HG03139 (cell line): ENCODE data around the gene INPP5D.
A peak's percentile ranks its signal among the peaks of the same experiment; 100 is the strongest.
"Not testable (repeated sequence)": the region's sequence is repeated elsewhere in the genome, so short reads cannot be mapped to it uniquely, and the experiment has no call there.

ENCODE experiments used
- ATAC-seq: cut with Tn5 transposase; IDR thresholded peaks from one replicate; pipeline ENCODE4 v1.9.1; 2021; ENCODE audit not compliant: unreplicated experiment

The INPP5D gene

GRCh38 chr2:233115741-233116140 lies 55.6 kb downstream of the INPP5D start:
- ATAC-seq: no peak

- ATAC-seq: no peak
Observed at GRCh38 chr2:233116946-233117345, 56.8 kb downstream of the INPP5D start.

- ATAC-seq: no peak
Observed at GRCh38 chr2:233117351-233117750, 57.2 kb downstream of the INPP5D start.

GRCh38 chr2:233117811-233118647 lies 57.9 kb downstream of the INPP5D start:
- no peak for ATAC-seq

- ATAC-seq: no peak
Observed at GRCh38 chr2:233118648-233119000, 58.5 kb downstream of the INPP5D start.

- no peak for ATAC-seq
Observed at GRCh38 chr2:233119123-233119522, 59.0 kb downstream of the INPP5D start.

- no peak for ATAC-seq
Observed at GRCh38 chr2:233119806-233120205, 59.7 kb downstream of the INPP5D start.

- no peak for ATAC-seq
Observed at GRCh38 chr2:233120459-233120858, 60.3 kb downstream of the INPP5D start.

- no peak for ATAC-seq
Observed at GRCh38 chr2:233121856-233122255, 61.7 kb downstream of the INPP5D start.

- no peak for ATAC-seq
Observed at GRCh38 chr2:233122541-233122940, 62.4 kb downstream of the INPP5D start.

- not testable (repeated sequence) for ATAC-seq
Observed at GRCh38 chr2:233123576-233123975, 63.4 kb downstream of the INPP5D start.

GRCh38 chr2:233124421-233125080 lies 64.4 kb downstream of the INPP5D start:
- peak; percentile 84 for ATAC-seq

- ATAC-seq: no peak
Observed at GRCh38 chr2:233125455-233126065, 65.4 kb downstream of the INPP5D start.

GRCh38 chr2:233129351-233129978 lies 69.3 kb downstream of the INPP5D start:
- ATAC-seq: no peak

GRCh38 chr2:233130024-233130423 lies 69.9 kb downstream of the INPP5D start:
- ATAC-seq: no peak

GRCh38 chr2:233130481-233131020 lies 70.4 kb downstream of the INPP5D start:
- no peak for ATAC-seq

- no peak for ATAC-seq
Observed at GRCh38 chr2:233131936-233132720, 72.0 kb downstream of the INPP5D start.

- no peak for ATAC-seq
Observed at GRCh38 chr2:233133239-233133638, 73.1 kb downstream of the INPP5D start.

- ATAC-seq: no peak
Observed at GRCh38 chr2:233135421-233135820, 75.3 kb downstream of the INPP5D start.

GRCh38 chr2:233137040-233137439 lies 76.9 kb downstream of the INPP5D start:
- ATAC-seq: no peak
